ENCODE data around the gene ADNP. TPM values are rescaled to one million over a fixed set of nuclear protein-coding genes. Genes with fewer than 3 reads are reported as not detected.

ADNP gene
- total RNA-seq, 2 experiments from 2014 or later, result 41.9 to 47.1 TPM

GRCh38 chr20:50868509-50869495 is 62.4 kb downstream of the ADNP start:
- no peaks in the 10 kb centered on the region for H3K9me3 Mint-ChIP-seq
- H3K4me1 ChIP-seq (ENCODE audit: insufficient read depth, low read length), result no peaks in the 10 kb centered on the region
- H3K27ac Mint-ChIP-seq, result no peak overlapping the region
- intact Hi-C loops (cut with DNase I, micrococcal nuclease), result no loop called here
- ATAC-seq (ENCODE audit: poor library complexity), result no peak
- H3K4me1 Mint-ChIP-seq (ENCODE audit: low read depth), result no peaks in the 10 kb centered on the region
- TF ChIP-seq CTCF (IDR thresholded peaks at IDR 0.05), result no peak
- H3K9me3 ChIP-seq (ENCODE audit: control insufficient read depth in 1 of 2, insufficient read depth in 1 of 2, low read length in 2 of 2), result no peaks in the 10 kb centered on the region
- H3K27me3 Mint-ChIP-seq, result no peaks in the 10 kb centered on the region
- no peak overlapping the region for H3K4me3 Mint-ChIP-seq
- peaks cover 11% of the 10 kb centered on the region for H3K36me3 Mint-ChIP-seq (ENCODE audit: low read depth)
- H3K36me3 ChIP-seq (ENCODE audit: insufficient read depth, low read length), result peaks cover 2% of the 10 kb centered on the region
- H3K4me3 ChIP-seq (ENCODE audit: low read length), result no peak overlapping the region
- ChIA-PET CTCF (no interaction called here), POLR2A (no interaction called here)
- DNase-seq, result no peak
- no peaks in the 10 kb centered on the region for H3K27me3 ChIP-seq (ENCODE audit: control insufficient read depth in 1 of 2, insufficient read depth in 2 of 2, low read length in 2 of 2)
- H3K27ac ChIP-seq (ENCODE audit: low read depth in 1 of 2, low read length in 2 of 2), result no peak overlapping the region

GRCh38 chr20:50867805-50868204 is 63.4 kb downstream of the ADNP start:
- TF ChIP-seq CTCF (IDR thresholded peaks at IDR 0.05), result no peak
- H3K4me1 ChIP-seq (ENCODE audit: insufficient read depth, low read length), result no peaks in the 10 kb centered on the region
- peaks cover 9% of the 10 kb centered on the region for H3K36me3 Mint-ChIP-seq (ENCODE audit: low read depth)
- ChIA-PET POLR2A (no interaction called here), CTCF (no interaction called here)
- H3K4me1 Mint-ChIP-seq (ENCODE audit: low read depth), result no peaks in the 10 kb centered on the region
- H3K27ac ChIP-seq (ENCODE audit: low read depth in 1 of 2, low read length in 2 of 2), result no peak overlapping the region
- H3K27me3 Mint-ChIP-seq, result no peaks in the 10 kb centered on the region
- no peaks in the 10 kb centered on the region for H3K27me3 ChIP-seq (ENCODE audit: control insufficient read depth in 1 of 2, insufficient read depth in 2 of 2, low read length in 2 of 2)
- peaks cover 2% of the 10 kb centered on the region for H3K36me3 ChIP-seq (ENCODE audit: insufficient read depth, low read length)
- H3K27ac Mint-ChIP-seq, result no peak overlapping the region
- no peak overlapping the region for H3K4me3 Mint-ChIP-seq
- H3K9me3 Mint-ChIP-seq, result no peaks in the 10 kb centered on the region
- H3K9me3 ChIP-seq (ENCODE audit: control insufficient read depth in 1 of 2, insufficient read depth in 1 of 2, low read length in 2 of 2), result no peaks in the 10 kb centered on the region
- ATAC-seq (ENCODE audit: poor library complexity), result no peak
- DNase-seq, result no peak
- no peak overlapping the region for H3K4me3 ChIP-seq (ENCODE audit: low read length)
- intact Hi-C loops (cut with DNase I, micrococcal nuclease), result no loop called here

GRCh38 chr20:50866831-50867230 is 64.4 kb downstream of the ADNP start:
- H3K27me3 Mint-ChIP-seq, result no peaks in the 10 kb centered on the region
- DNase-seq (no peak), ATAC-seq (ENCODE audit: poor library complexity) (no peak)
- H3K4me1 ChIP-seq (ENCODE audit: insufficient read depth, low read length), result no peaks in the 10 kb centered on the region
- H3K27ac Mint-ChIP-seq, result no peak overlapping the region
- no peak overlapping the region for H3K4me3 Mint-ChIP-seq
- ChIA-PET CTCF (no interaction called here), POLR2A (no interaction called here)
- H3K9me3 Mint-ChIP-seq, result no peaks in the 10 kb centered on the region
- intact Hi-C loops (cut with DNase I, micrococcal nuclease), result no loop called here
- H3K27me3 ChIP-seq (ENCODE audit: control insufficient read depth in 1 of 2, insufficient read depth in 2 of 2, low read length in 2 of 2), result no peaks in the 10 kb centered on the region
- H3K27ac ChIP-seq (ENCODE audit: low read depth in 1 of 2, low read length in 2 of 2), result no peak overlapping the region
- H3K36me3 ChIP-seq (ENCODE audit: insufficient read depth, low read length), result peaks cover 2% of the 10 kb centered on the region
- no peak for TF ChIP-seq CTCF (IDR thresholded peaks at IDR 0.05)
- no peaks in the 10 kb centered on the region for H3K4me1 Mint-ChIP-seq (ENCODE audit: low read depth)
- no peaks in the 10 kb centered on the region for H3K9me3 ChIP-seq (ENCODE audit: control insufficient read depth in 1 of 2, insufficient read depth in 1 of 2, low read length in 2 of 2)
- peaks cover 11% of the 10 kb centered on the region for H3K36me3 Mint-ChIP-seq (ENCODE audit: low read depth)
- no peak overlapping the region for H3K4me3 ChIP-seq (ENCODE audit: low read length)
